Colonic mucosa (tissue), 4 donors: ENCODE measurements around the gene LYPD5. TPM values are rescaled to one million over a fixed set of nuclear protein-coding genes. Genes with fewer than 3 reads are reported as not detected.
"Not testable (repeated sequence)": the region's sequence is repeated elsewhere in the genome, so short reads cannot be mapped to it uniquely, and the experiment has no call there.

ENCODE experiments used
- DNase-seq: peaks from one replicate; pipeline ENCODE4 v3.0.0-alpha.2; 2020
- H3K27ac ChIP-seq: fragments of 200-600 bp; one replicate; pipeline ENCODE4 v1.8.0; 2021
- H3K27me3 ChIP-seq: fragments of 200-600 bp; one replicate; pipeline ENCODE4 v1.8.0; 2021
- H3K36me3 ChIP-seq: fragments of 200-600 bp; one replicate; pipeline ENCODE4 v1.8.0; 2021
- H3K4me1 ChIP-seq: fragments of 200-600 bp; one replicate; pipeline ENCODE4 v1.8.0; 2021; ENCODE audit warnings: mild to moderate bottlenecking
- H3K4me3 ChIP-seq: fragments of 200-600 bp; one replicate; pipeline ENCODE4 v1.8.0; 2021
- H3K9ac ChIP-seq, 2 donors: one replicate each; pipeline ENCODE4 v1.7.0; 2013; ENCODE audit warnings: control low read depth in 2 of 2, low read depth in 2 of 2, low read length in 2 of 2
- H3K9me3 ChIP-seq: fragments of 200-600 bp; one replicate; pipeline ENCODE4 v1.8.0; 2021
- intact Hi-C: fragments of 100-400 bp; cut with DNase I; formaldehyde crosslinking; loops from one replicate; pipeline ENCODE4 v1.14.1; 2022
- total RNA-seq, 2 donors: library from RNA; stranded (reverse); fragmentation: NEBNext Ultra II Directional in 1 of 2; extraction: Animal tissue kit (Norgen Biotek cat#: 25700) in 1 of 2; gene quantifications; one replicate each; pipeline ENCODE4 v1.2.1, GENCODE V29; 2021
- TF ChIP-seq, protein P1 (sequence below): fragments of 200-600 bp; IDR thresholded peaks from one replicate; pipeline ENCODE4 v1.8.0; 2022; ENCODE audit warnings: antibody characterized with exemption, mild to moderate bottlenecking
- donor health status: healthy.
- donor health status: DM: no; HTN: no; CAD: no.
- donor health status: DM: no; HTN: no; CAD: no.

The LYPD5 gene
- total RNA-seq, 2 donors from 2014 or later = 3.3 to 3.9 TPM

DNA sequence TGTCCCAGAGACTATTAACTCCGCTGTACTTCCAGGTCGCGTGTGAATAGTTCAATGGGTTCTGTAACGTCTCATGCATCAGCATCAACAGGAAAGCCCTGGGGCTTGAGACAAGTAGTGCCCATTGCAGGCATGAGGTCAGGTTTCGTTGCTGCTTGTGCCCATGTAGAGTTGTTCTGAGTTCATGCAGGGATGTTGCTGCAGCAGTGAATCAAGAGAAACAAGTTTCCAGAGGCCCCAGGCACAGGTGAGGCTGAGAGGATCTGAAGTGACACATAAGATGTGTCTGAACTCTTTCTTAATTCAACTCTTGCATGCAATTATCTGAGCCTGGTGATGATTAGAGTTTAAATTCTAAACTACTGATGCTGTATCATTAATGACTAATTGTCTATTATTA is 16.3 kb upstream of the LYPD5 start:
- Histone ChIP-seq H3K9me3 (no peaks in the 10 kb centered on the region), H3K4me3 (no peak overlapping the region), H3K27ac (no peak overlapping the region), H3K9ac (no peak overlapping the region), H3K4me1 (no peaks in the 10 kb centered on the region), H3K36me3 (no peaks in the 10 kb centered on the region), H3K27me3 (no peaks in the 10 kb centered on the region)
- intact Hi-C loops = no loop called here
- TF ChIP-seq, protein P1, sequence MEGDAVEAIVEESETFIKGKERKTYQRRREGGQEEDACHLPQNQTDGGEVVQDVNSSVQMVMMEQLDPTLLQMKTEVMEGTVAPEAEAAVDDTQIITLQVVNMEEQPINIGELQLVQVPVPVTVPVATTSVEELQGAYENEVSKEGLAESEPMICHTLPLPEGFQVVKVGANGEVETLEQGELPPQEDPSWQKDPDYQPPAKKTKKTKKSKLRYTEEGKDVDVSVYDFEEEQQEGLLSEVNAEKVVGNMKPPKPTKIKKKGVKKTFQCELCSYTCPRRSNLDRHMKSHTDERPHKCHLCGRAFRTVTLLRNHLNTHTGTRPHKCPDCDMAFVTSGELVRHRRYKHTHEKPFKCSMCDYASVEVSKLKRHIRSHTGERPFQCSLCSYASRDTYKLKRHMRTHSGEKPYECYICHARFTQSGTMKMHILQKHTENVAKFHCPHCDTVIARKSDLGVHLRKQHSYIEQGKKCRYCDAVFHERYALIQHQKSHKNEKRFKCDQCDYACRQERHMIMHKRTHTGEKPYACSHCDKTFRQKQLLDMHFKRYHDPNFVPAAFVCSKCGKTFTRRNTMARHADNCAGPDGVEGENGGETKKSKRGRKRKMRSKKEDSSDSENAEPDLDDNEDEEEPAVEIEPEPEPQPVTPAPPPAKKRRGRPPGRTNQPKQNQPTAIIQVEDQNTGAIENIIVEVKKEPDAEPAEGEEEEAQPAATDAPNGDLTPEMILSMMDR = no peak
- DNase-seq = no peak

DNA sequence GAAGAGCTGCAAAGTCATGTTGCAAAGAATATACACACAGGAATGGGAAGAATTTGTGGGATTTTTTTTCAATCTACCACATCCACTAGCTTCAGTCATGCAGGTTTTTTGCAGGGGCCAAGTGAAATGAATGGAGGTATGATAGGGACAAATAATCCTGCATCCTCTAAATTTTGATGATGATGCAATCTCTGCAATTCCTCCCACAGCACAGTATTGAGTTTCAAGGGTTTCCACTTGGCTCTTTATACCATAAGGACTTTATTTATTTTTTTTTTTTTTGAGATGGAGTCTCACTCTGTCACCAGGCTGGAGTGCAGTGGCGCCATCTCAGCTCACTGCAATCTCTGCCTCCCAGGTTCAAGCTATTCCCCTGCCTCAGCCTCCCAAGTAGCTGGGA is 15.2 kb upstream of the LYPD5 start:
- H3K27me3 ChIP-seq, intact Hi-C loops, H3K27ac ChIP-seq: not testable (repeated sequence)

DNA sequence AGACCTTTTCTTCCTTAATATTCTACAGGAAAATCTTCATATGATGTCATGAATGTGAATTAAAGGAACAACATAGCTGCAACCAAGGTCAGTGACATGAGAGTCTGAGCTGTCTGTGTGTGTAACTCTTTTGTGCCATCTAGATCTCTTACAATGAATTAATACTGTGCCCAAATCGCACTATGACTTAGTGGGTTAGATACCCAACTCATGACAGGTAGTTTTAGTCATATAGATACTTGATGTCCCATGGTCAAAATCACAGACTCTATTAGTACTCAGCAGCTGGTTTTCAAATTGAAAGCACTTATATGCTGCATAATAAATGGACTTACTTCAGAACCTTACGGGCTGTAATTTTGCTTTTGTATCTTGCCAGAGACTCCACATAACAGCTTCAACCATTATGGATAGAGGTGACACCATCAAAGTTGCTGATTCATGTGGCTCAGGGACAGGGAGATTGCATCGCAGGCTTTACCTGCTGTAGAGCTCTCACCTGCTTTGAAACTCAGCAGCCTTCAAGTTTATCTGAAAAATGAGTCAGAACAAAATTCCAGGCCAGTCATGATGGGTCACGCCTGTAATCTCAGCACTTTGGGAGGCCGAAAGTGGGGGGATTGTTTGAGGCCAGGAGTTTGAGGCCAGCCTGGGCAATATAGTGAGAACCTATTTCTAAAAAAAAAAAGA is 12.6 kb upstream of the LYPD5 start:
- no peaks in the 10 kb centered on the region for H3K27me3 ChIP-seq
- no peak overlapping the region for H3K4me3 ChIP-seq
- H3K27ac ChIP-seq = no peak overlapping the region
- intact Hi-C loops = no loop called here
- DNase-seq = no peak
- H3K36me3 ChIP-seq = no peaks in the 10 kb centered on the region
- H3K9ac ChIP-seq = no peak overlapping the region
- no peaks in the 10 kb centered on the region for H3K4me1 ChIP-seq
- TF ChIP-seq, protein P1 = no peak
- no peaks in the 10 kb centered on the region for H3K9me3 ChIP-seq

More for the DNA sequence above, 15.2 kb upstream of the LYPD5 start:
- H3K4me3 ChIP-seq, H3K4me1 ChIP-seq, H3K9me3 ChIP-seq, H3K36me3 ChIP-seq, DNase-seq, H3K9ac ChIP-seq: not testable (repeated sequence)

DNA sequence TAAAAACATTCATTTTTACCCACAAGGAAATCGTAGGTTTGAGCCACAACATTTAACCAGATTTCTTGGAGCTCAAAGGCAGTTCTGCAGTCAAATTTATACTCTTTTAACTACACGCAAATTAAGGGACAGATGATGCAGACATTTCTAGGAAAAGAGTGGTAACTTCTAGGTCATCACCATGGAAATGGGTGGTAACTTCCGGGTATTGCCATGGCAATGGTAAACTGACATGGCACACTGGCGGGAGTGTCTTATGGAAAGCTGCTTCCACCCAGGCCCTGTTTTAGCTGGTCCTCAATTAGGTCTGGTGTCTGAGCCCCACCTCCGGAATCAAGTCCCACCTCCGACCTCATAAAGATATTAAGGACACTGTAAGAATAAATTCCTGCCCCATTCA is 10.4 kb upstream of the LYPD5 start:
- intact Hi-C loops = no loop called here
- H3K27me3 ChIP-seq = no peaks in the 10 kb centered on the region
- H3K36me3 ChIP-seq = no peaks in the 10 kb centered on the region
- TF ChIP-seq, protein P1 = no peak
- H3K4me1 ChIP-seq = no peaks in the 10 kb centered on the region
- no peak overlapping the region for H3K9ac ChIP-seq
- DNase-seq = no peak
- H3K27ac ChIP-seq = no peak overlapping the region
- no peaks in the 10 kb centered on the region for H3K9me3 ChIP-seq
- no peak overlapping the region for H3K4me3 ChIP-seq

DNA sequence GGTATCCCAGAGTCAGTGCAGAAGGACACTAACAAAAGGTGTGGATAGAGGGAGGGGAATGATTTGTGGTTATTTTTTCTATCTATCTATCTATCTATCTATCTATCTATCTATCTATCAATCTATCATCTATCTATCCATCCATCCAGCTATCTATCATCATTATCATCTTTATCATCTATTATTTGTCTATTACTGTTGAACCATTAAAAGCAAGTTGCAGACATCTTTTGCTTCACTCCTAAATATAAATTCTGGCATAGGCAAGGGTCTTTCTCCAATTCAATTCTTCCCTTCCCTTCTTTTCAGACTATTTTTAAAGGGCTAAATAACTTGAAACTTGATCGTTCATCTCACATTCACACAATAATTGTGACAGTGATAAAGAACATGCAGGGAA is 10.0 kb upstream of the LYPD5 start:
- Histone ChIP-seq H3K9ac (no peak overlapping the region), H3K4me3 (no peak overlapping the region), H3K36me3 (no peaks in the 10 kb centered on the region), H3K27me3 (no peaks in the 10 kb centered on the region), H3K27ac (no peak overlapping the region), H3K9me3 (no peaks in the 10 kb centered on the region), H3K4me1 (no peaks in the 10 kb centered on the region)
- intact Hi-C loops = no loop called here
- TF ChIP-seq, protein P1 = no peak
- no peak for DNase-seq

DNA sequence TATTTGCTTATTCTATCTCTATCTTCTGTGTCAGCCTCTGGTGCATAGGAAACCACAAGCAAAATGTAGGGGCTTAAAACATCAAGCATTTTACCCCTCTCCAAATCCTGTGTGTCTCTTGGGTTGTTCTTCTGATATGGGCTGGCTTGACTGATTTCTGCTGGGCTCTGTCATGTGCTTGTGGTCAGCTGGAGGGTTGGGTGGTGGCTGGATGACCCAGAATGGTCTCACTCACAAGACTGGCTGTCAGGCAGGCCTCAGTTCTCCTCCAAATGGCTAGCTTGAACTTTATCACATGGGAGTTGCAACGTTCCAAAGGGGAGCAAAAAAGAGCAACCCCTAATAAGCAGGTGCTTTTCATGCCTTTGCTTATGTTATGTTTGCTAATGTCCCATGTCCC is 9.6 kb upstream of the LYPD5 start:
- Histone ChIP-seq H3K36me3 (no peaks in the 10 kb centered on the region), H3K9ac (no peak overlapping the region), H3K9me3 (no peaks in the 10 kb centered on the region), H3K27ac (no peak overlapping the region), H3K4me3 (no peak overlapping the region), H3K27me3 (no peaks in the 10 kb centered on the region), H3K4me1 (no peaks in the 10 kb centered on the region)
- TF ChIP-seq, protein P1 = no peak
- intact Hi-C loops = no loop called here
- no peak for DNase-seq
